Epidermal melanocyte (primary cell): ENCODE results near the gene TENT5C.

ENCODE experiments used
- DNase-seq: peaks from one replicate; pipeline ENCODE4 v3.0.0; 2011; ENCODE audit warnings: low spot score; ENCODE audit not compliant: insufficient read length

TENT5C gene

DNA sequence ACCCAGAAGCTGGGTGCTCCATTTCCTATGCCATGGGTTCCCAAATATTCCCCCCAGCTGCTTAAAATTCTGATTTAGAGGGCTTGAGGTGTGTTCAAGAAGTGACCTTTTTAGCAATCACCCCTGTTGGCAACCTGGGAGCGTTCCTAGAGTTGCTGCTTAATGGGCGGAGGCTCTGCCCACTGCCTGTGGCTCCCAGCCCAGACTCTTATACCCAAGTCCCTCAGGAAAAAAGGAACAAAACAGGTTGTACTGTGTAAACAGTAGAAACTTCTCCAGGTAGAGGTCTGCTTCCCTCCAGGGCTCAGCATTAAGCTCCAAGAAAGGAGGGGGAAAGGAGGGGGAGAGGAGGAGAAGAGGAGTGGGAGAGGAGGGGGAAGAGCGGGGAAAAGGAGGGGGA is 14.6 kb upstream of the TENT5C start:
- no peak for DNase-seq

- no peak for DNase-seq
Measured at GRCh38 chr1:117592155-117592554, 13.7 kb upstream of the TENT5C start.

GRCh38 chr1:117594261-117594990 is 11.4 kb upstream of the TENT5C start:
- no peak for DNase-seq

DNA sequence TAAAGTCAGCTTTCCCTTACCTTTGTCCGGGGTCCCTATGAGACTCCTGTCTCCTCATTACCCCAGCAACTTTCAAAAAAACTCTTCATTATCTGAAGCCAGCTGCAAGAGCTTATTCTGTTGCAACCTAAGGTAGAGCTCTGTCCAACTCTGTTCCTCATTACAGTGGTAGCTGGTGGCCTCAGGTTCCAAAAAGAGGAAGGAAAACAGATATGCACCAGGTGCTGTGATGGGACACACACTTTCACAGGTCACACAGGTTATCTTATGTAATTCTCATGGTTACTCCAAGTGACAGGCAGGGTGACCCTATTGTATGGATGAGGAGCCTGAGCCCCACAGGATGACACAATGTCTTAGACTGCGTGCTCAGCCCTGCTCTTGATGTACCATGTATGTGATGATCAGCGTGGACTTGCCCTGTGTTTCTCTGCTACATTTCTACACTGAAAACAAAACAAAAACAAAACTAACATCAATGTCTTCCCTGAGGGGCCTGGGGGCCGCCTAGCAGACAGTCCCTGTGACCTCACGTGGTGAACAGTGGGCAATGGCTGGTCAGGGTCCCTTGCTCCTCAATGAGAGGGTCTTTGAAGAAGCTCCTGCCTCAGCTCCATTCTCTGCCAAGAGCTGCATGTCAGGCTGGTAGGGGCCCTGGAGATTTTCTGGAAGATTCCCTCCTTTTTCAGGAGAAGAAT is 9.7 kb upstream of the TENT5C start:
- DNase-seq: no peak

DNA sequence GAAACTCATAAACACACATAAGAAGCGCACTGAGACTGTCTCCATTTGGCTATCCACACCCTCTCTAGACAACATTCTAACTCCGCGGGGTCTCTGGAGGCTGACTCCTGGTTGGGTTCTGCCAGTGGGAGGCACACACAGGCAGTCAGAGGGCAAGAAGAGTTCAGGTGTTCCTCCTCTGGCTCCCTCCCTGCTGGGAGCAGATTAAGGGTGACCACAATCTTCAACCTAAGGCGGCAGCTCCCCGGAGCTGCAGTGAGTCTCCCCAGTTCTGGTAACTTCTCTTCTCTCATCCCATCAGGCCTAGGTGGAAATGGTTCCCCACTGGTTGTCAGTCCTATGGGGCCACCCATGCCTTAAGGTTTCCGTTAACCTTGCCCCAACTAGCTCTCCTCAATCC is 7.4 kb upstream of the TENT5C start:
- no peak for DNase-seq

- no peak for DNase-seq
Measured at GRCh38 chr1:117599286-117600221, 6.3 kb upstream of the TENT5C start.

- no peak for DNase-seq
Measured at GRCh38 chr1:117600325-117600943, 5.4 kb upstream of the TENT5C start.

DNA sequence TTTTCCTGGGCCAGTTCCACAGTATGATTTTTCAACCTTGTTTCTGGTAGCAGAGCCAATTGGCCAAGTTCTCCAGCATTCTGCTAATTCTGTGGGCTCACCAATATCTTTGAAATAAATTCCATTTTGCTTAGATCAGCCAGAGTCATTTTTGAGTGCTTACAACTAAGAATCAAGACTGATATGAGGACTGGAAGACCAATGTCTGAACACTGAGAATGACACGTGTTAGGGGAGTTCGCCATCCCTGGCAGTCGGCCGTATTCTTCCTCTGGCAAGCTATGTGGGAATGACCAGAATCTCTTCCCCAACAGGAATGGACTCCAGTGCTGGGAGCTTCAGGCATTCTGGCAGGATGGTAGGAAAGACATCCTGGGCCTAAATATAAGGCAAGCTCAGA is 4.9 kb upstream of the TENT5C start:
- no peak for DNase-seq

DNA sequence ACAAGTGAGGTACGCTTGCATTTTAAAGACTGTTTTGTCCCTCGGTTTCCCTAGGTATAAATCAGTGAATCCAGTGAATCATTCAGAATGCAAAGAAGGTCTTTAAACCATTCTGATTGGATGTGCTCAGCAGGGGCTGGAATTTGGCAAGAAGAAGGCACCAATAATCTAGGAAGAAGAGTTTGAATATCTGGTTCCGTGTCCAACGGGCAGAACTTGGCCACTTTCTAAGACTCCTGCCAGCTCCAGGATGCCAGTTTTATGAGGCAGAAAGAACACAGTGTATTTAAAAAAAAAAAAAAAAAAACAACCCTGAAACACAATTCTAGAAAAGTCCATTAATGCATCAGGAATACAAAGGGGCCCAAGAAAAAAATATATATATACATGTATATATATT is 3.0 kb upstream of the TENT5C start:
- no peak for DNase-seq

DNA sequence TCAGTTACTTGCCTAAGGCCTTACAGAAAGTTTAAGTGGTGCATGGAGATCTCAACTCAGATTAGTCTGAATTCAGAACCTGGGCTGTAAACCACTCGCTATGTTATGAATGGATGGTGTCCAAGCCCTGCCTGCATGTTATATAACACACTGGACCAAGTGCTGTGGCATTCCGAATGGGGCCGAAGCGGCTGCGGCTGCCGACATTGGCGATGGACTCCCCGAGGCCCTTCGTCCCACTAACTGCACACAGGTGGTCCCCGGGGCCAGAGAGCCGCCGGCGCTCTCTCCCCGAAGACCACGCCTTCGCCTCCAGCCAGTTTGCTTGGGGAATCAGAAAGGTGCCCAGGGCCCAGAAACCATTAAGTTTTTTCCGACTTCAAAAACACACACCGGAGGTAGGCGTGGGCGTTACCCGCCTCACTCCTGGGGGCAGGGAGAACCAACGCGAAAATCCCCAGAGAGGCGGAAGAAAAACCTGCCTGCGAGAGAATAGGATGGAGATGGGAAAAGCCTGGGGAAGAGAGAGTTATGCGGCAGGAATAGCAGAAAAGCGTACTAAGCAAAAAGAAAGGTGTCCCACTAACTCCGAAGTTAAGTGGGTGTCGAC is 579 bp upstream of the TENT5C start:
- no peak for DNase-seq

DNA sequence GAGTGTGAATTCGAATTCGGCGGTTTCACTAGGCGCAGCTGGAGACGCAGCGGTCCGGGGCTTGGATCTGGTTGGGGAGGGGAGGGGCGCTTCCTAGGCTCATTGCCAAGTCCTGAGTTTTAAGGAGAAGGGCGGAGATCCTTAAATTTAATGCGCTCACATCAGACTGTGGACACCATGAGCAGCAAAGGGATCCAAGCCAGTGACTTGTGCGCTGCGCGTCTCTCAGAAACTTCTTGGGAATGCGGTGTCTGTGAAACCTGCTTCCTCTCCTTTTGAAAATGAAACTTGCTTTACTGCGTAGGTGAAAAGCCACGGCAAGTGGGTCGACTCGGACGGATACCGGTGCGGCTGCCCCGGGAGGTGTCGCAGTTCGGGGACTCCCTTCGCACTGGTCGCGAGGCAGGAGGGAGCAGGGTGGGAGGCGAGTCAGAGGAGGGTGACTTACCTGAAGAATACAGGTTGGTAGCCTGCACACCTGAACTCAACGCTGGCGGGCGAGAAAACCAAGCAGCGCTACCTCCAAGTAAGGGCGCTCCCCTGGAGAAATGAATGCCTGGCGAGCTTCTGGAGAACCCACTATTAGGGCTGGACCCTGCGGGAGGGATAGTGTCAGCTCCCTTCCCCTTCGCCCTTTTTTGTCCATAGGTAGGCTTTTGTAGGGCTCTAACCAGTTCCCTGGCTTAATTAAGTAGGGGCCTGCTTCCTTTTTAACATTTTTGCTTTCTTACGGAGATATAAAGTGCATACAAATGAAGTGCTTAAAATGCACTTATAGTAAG is 992 bp downstream of the TENT5C start:
- no peak for DNase-seq

- DNase-seq: no peak
Measured at GRCh38 chr1:117607471-117607870, 1.6 kb downstream of the TENT5C start.

GRCh38 chr1:117608115-117608615 is 2.3 kb downstream of the TENT5C start:
- DNase-seq: no peak

DNA sequence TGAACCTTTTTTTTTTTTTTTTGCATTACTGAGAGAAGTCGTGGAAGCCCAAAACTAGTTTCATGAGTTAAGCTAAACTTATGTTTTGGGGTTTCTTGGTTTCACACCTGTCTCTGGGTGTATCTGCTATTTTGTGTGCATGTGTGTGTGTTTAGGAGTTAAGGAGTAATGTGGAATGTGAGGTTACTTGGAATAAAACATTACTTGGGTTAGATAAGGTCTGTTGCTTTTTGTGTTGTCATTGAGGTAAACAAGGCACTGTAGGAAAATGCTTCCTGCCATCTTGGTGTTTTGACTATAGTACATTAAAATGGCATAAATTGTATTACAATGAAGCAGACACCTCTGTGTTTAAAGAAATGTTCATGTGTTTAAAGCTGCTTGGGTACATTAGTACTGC is 2.9 kb downstream of the TENT5C start:
- no peak for DNase-seq

- no peak for DNase-seq
Measured at GRCh38 chr1:117609471-117609911, 3.6 kb downstream of the TENT5C start.

GRCh38 chr1:117610036-117610435 is 4.2 kb downstream of the TENT5C start:
- no peak for DNase-seq

- no peak for DNase-seq
Measured at GRCh38 chr1:117611121-117611601, 5.3 kb downstream of the TENT5C start.

- DNase-seq: no peak
Measured at GRCh38 chr1:117611894-117612483, 6.1 kb downstream of the TENT5C start.

DNA sequence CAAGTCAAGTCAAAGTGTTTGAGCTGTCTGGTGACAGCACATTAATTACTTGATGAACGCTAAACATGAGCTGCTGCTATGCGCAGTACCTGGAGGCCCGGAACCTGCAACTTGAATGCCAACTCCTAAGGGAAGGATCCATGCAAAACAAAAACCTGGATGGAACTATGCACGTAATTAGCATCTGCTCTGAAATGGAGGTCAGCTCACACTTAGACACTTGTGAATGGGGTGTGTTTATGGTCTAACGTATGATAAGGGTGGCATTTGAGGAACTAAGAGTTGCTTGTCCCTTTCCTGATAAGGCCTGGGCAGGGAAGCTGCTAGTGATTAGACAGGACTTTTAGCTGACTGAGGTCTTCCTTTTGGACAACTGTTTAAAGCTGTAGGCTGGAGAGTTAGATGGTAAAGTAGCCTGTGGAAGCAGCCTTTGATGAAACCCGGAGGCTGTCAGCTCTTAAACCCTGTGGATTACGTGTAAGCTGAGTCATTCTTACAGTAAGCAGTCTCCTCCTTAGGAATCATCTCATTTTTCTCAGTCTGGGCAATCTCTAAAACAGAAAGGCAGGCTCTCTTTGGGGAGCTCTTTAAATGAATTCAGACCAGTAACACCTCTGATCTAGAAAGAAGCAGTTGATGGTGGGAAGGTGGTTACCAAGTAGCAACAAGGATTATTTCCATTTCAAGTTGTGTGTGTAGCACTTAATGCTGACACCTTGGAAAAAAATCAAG is 6.8 kb downstream of the TENT5C start:
- no peak for DNase-seq
